ENCODE data around the gene ZHX3. TPM values are rescaled to one million over a fixed set of nuclear protein-coding genes. Genes with fewer than 3 reads are reported as not detected.

Gene ZHX3
- total and polyA plus RNA-seq, 9 of the 15 experiments (the other 6 are each of a cell fraction or from before 2014, with no cell fraction given), result 0.80 to 14.6 (median 4.9) TPM

DNA sequence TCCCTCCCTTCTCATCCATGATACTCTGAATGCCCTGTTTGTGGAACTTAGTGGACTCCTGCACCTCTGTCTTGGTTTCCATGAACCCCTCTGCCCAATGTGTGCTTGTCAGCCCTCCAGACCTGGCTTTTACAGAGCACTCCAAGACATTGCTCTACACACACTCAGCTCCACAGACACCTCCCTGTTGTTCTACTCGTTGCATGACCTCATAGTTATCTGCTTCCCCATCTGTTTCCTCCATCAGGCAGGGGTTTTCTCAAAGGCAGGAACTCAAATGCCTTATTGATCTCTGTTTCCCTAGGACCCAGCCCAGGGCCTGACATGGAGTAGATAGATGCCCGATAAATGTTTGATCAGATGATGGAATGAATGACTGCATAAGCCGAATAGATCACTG, 166.9 kb downstream of the ZHX3 start (continued):
- TF ChIP-seq DPF2 (IDR thresholded peaks at IDR 0.05), result peak; percentile 77
- TF ChIP-seq ATF3 (IDR thresholded peaks at IDR 0.05), result peak; percentile 88
- no peak; the same call in 1 of the 2 replicates for TF ChIP-seq ATF3 (CRISPR knock-in tag; conservative IDR thresholded peaks at IDR 0.05)
- no peak for TF ChIP-seq ZNF75A (CRISPR knock-in tag; IDR thresholded peaks at IDR 0.05)
- peak; percentile 43 for TF ChIP-seq NEUROD1 (IDR thresholded peaks at IDR 0.05; ENCODE audit: borderline replicate concordance, low read depth, low read length, partially characterized antibody)
- TF ChIP-seq SMARCA4 (IDR thresholded peaks at IDR 0.05), result peak; percentile 86
- peak; percentile 85 for TF ChIP-seq JUN (IDR thresholded peaks at IDR 0.05; ENCODE audit: borderline replicate concordance, low read depth, low read length)
- no peak for TF ChIP-seq JUN (CRISPR knock-in tag; IDR thresholded peaks at IDR 0.05; ENCODE audit: borderline replicate concordance)
- TF ChIP-seq CBFA2T3 (IDR thresholded peaks at IDR 0.05), result peak; percentile 70
- peak; percentile 70 for TF ChIP-seq TCF3 (CRISPR knock-in tag; IDR thresholded peaks at IDR 0.05)
- peak; percentile 40; the same call in 1 of the 2 replicates for TF ChIP-seq SMARCC2 (IDR thresholded peaks at IDR 0.05; ENCODE audit: low read depth)
- no peak for TF ChIP-seq ZBTB43 (CRISPR knock-in tag; IDR thresholded peaks at IDR 0.05)
- peak; percentile 58 for TF ChIP-seq CREM (IDR thresholded peaks at IDR 0.05; ENCODE audit: low read depth)
- no peak for TF ChIP-seq ZNF707 (CRISPR knock-in tag; conservative IDR thresholded peaks at IDR 0.05)
- TF ChIP-seq, protein P1, sequence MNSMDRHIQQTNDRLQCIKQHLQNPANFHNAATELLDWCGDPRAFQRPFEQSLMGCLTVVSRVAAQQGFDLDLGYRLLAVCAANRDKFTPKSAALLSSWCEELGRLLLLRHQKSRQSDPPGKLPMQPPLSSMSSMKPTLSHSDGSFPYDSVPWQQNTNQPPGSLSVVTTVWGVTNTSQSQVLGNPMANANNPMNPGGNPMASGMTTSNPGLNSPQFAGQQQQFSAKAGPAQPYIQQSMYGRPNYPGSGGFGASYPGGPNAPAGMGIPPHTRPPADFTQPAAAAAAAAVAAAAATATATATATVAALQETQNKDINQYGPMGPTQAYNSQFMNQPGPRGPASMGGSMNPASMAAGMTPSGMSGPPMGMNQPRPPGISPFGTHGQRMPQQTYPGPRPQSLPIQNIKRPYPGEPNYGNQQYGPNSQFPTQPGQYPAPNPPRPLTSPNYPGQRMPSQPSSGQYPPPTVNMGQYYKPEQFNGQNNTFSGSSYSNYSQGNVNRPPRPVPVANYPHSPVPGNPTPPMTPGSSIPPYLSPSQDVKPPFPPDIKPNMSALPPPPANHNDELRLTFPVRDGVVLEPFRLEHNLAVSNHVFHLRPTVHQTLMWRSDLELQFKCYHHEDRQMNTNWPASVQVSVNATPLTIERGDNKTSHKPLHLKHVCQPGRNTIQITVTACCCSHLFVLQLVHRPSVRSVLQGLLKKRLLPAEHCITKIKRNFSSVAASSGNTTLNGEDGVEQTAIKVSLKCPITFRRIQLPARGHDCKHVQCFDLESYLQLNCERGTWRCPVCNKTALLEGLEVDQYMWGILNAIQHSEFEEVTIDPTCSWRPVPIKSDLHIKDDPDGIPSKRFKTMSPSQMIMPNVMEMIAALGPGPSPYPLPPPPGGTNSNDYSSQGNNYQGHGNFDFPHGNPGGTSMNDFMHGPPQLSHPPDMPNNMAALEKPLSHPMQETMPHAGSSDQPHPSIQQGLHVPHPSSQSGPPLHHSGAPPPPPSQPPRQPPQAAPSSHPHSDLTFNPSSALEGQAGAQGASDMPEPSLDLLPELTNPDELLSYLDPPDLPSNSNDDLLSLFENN (IDR thresholded peaks at IDR 0.05; ENCODE audit: low read depth in 2 of 2, low read length in 2 of 2), result 0 out of 4 replicates have a peak, but pooled peaks of 1 of the 2 experiments have one; percentile 30
- TF ChIP-seq ARID1B (IDR thresholded peaks at IDR 0.05), result peak; percentile 85
- TF ChIP-seq RCOR1 (IDR thresholded peaks at IDR 0.05; ENCODE audit: borderline replicate concordance in 1 of 2, low read depth in 2 of 2, low read length in 2 of 2), result peak in 1 of 2 experiments; percentile 62; a peak in 1 of 4 replicates
- TF ChIP-seq, protein P2, sequence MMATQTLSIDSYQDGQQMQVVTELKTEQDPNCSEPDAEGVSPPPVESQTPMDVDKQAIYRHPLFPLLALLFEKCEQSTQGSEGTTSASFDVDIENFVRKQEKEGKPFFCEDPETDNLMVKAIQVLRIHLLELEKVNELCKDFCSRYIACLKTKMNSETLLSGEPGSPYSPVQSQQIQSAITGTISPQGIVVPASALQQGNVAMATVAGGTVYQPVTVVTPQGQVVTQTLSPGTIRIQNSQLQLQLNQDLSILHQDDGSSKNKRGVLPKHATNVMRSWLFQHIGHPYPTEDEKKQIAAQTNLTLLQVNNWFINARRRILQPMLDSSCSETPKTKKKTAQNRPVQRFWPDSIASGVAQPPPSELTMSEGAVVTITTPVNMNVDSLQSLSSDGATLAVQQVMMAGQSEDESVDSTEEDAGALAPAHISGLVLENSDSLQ (IDR thresholded peaks at IDR 0.05), result peak; percentile 8; the same call in 1 of the 2 replicates
- TF ChIP-seq ATF1 (CRISPR knock-in tag; IDR thresholded peaks at IDR 0.05), result no peak
- peak; percentile 29; the same call in 1 of the 2 replicates for TF ChIP-seq ATF1 (tag; IDR thresholded peaks at IDR 0.05)
- peak; percentile 12; the same call in 1 of the 2 replicates for TF ChIP-seq NCOR1 (IDR thresholded peaks at IDR 0.05)
- TF ChIP-seq SOX6 (IDR thresholded peaks at IDR 0.05), result 0 out of 2 replicates have a peak, but pooled peaks have one; percentile 37
- peak; percentile 89 for TF ChIP-seq GATA2 (CRISPR knock-in tag; IDR thresholded peaks at IDR 0.05)
- no peak for TF ChIP-seq ZNF655 (CRISPR knock-in tag; IDR thresholded peaks at IDR 0.05)
